Loucy (cell line): ENCODE results near the gene CREB1.

Source experiments
- H2AFZ ChIP-seq: fragments of 200-600 bp; sonication (generic); 2 replicates; pipeline ENCODE4 v1.6.0; 2016; ENCODE audit warnings: antibody characterized with exemption, mild to moderate bottlenecking, low read length, moderate library complexity
- H3F3A ChIP-seq: fragments of 200-600 bp; 2 replicates; pipeline ENCODE4 v1.6.0; 2016; ENCODE audit warnings: antibody characterized with exemption, low read depth, mild to moderate bottlenecking
- H3K27me3 ChIP-seq: fragments of 200-600 bp; sonication (generic); 2 replicates; pipeline ENCODE4 v1.6.1; 2014; ENCODE audit warnings: low read length, mild to moderate bottlenecking; ENCODE audit not compliant: insufficient read depth, poor library complexity, severe bottlenecking
- H3K36me3 ChIP-seq: fragments of 200-600 bp; sonication (generic); 2 replicates; pipeline ENCODE4 v1.6.1; 2016; ENCODE audit warnings: low read length; ENCODE audit not compliant: insufficient read depth
- H3K4me1 ChIP-seq: fragments of 200-600 bp; sonication (generic); 2 replicates; pipeline ENCODE4 v1.5.1; 2014; ENCODE audit warnings: low read length, mild to moderate bottlenecking; ENCODE audit not compliant: insufficient read depth, poor library complexity, severe bottlenecking
- H3K4me2 ChIP-seq: fragments of 200-600 bp; sonication (generic); 2 replicates; pipeline ENCODE4 v1.6.0; 2014; ENCODE audit warnings: antibody characterized with exemption, low read length, low read depth, mild to moderate bottlenecking; ENCODE audit not compliant: poor library complexity, severe bottlenecking
- H3K4me3 ChIP-seq: fragments of 200-600 bp; sonication (generic); 2 replicates; pipeline ENCODE4 v1.5.1; 2014; ENCODE audit warnings: low read length, mild to moderate bottlenecking, mixed read lengths; ENCODE audit not compliant: poor library complexity, severe bottlenecking
- H3K79me2 ChIP-seq: fragments of 200-600 bp; sonication (generic); 2 replicates; pipeline ENCODE4 v1.6.1; 2014; ENCODE audit warnings: low read length; ENCODE audit not compliant: insufficient read depth
- H3K9ac ChIP-seq: fragments of 200-600 bp; sonication (generic); 2 replicates; pipeline ENCODE4 v1.6.0; 2014; ENCODE audit warnings: mild to moderate bottlenecking, low read depth, low read length, moderate library complexity; ENCODE audit not compliant: poor library complexity, severe bottlenecking
- H3K9me2 ChIP-seq: fragments of 200-600 bp; sonication (generic); replicated peaks from 2 replicates; pipeline ENCODE4 v1.6.1; 2016; ENCODE audit warnings: low read depth, low read length, mixed read lengths
- H3K9me3 ChIP-seq: fragments of 200-600 bp; sonication (generic); 2 replicates; pipeline ENCODE4 v1.6.1; 2014; ENCODE audit warnings: mild to moderate bottlenecking, antibody characterized with exemption, low read length, low read depth; ENCODE audit not compliant: insufficient read depth
- H4K20me1 ChIP-seq: fragments of 200-600 bp; sonication (generic); 2 replicates; pipeline ENCODE4 v1.6.0; 2014; ENCODE audit warnings: antibody characterized with exemption, low read length, mild to moderate bottlenecking; ENCODE audit not compliant: insufficient read depth, poor library complexity, severe bottlenecking
- CTCF ChIP-seq: fragments of 200-600 bp; sonication (generic); conservative IDR thresholded peaks from 2 replicates; pipeline ENCODE4 v1.5.1; 2014; ENCODE audit warnings: mild to moderate bottlenecking, antibody characterized with exemption, low read length
- EZH2phosphoT487 ChIP-seq: fragments of 200-600 bp; IDR thresholded peaks from 2 replicates; pipeline ENCODE4 v1.6.1; 2018; ENCODE audit warnings: antibody characterized with exemption, mild to moderate bottlenecking, moderate library complexity, borderline replicate concordance

The CREB1 gene

DNA sequence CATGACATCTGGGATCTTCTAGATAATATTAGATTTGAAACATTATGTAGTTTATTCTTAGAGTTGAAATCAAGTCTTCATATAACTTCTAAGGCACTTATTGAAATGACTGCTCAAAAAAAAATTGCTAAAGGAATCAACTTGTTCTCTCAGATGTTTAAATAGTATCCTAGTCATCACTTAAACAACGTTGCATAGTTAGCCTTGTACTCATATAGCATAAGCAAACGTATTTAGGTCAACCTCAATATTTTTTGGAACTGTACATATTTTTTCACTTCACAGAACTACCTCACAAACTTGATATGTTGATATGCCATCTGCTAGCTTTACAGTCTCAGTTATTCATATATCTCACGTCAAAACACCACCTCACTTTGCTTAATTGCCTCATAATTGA lies 47.1 kb upstream of the CREB1 start:
- H3K27me3 ChIP-seq, result no peaks in the 10 kb centered on the region
- no peak overlapping the region for H3K9ac ChIP-seq
- no peak overlapping the region for H3K4me2 ChIP-seq
- H3K9me2 ChIP-seq, result no peaks in the 10 kb centered on the region
- no peaks in the 10 kb centered on the region for H3K79me2 ChIP-seq
- no peak overlapping the region for H2AFZ ChIP-seq
- H4K20me1 ChIP-seq, result no peaks in the 10 kb centered on the region
- no peak for TF ChIP-seq CTCF
- TF ChIP-seq EZH2phosphoT487, result no peak
- H3K4me1 ChIP-seq, result peaks cover 21% of the 10 kb centered on the region
- no peak overlapping the region for H3K4me3 ChIP-seq
- no peaks in the 10 kb centered on the region for H3K36me3 ChIP-seq
- H3F3A ChIP-seq, result no peaks in the 10 kb centered on the region
- H3K9me3 ChIP-seq, result no peaks in the 10 kb centered on the region

GRCh38 chr2:207483066-207483465 lies 46.7 kb upstream of the CREB1 start:
- Histone ChIP-seq H3K36me3 (no peaks in the 10 kb centered on the region), H3K4me2 (no peak overlapping the region), H3F3A (no peaks in the 10 kb centered on the region), H3K9ac (no peak overlapping the region), H3K4me1 (peaks cover 21% of the 10 kb centered on the region), H3K9me3 (no peaks in the 10 kb centered on the region), H2AFZ (peak overlapping the region; percentile 17; the same call in 1 of the 2 replicates), H3K79me2 (no peaks in the 10 kb centered on the region), H3K4me3 (no peak overlapping the region), H4K20me1 (no peaks in the 10 kb centered on the region), H3K27me3 (no peaks in the 10 kb centered on the region), H3K9me2 (no peaks in the 10 kb centered on the region)
- no peak for TF ChIP-seq EZH2phosphoT487
- TF ChIP-seq CTCF, result no peak

DNA sequence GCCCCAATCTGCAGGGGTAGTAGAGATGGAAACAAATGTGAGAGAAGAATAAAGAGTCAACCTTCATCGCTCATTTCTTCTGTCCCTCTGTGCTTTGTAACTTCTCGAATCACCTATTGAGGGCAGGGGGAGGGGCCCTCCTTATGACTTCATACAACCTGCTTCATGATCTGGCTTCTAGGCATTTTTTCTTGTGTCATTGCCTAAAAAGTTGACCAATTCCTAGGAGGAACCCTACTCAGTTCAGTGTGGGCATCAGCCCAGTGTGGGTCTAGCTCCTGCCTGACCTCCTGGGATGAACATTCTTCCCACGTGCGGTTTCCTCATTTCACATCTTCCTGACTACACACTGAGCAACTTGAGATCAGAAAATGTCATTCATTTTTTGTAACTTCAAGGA lies 46.3 kb upstream of the CREB1 start:
- H3K4me2 ChIP-seq, result no peak overlapping the region

More for the DNA sequence above, 46.3 kb upstream of the CREB1 start:
- no peaks in the 10 kb centered on the region for H3K79me2 ChIP-seq
- peak overlapping the region; percentile 17; the same call in 1 of the 2 replicates for H2AFZ ChIP-seq
- TF ChIP-seq EZH2phosphoT487 (no peak), CTCF (no peak)
- H3K4me3 ChIP-seq, result no peak overlapping the region
- no peaks in the 10 kb centered on the region for H3K27me3 ChIP-seq
- no peaks in the 10 kb centered on the region for H3K9me3 ChIP-seq
- peaks cover 17% of the 10 kb centered on the region for H3K4me1 ChIP-seq
- no peak overlapping the region for H3K9ac ChIP-seq
- no peaks in the 10 kb centered on the region for H3K36me3 ChIP-seq
- H3K9me2 ChIP-seq, result no peaks in the 10 kb centered on the region
- no peaks in the 10 kb centered on the region for H4K20me1 ChIP-seq
- H3F3A ChIP-seq, result no peaks in the 10 kb centered on the region
